ENCODE measurements around the gene SPPL2A. TPM values are rescaled to one million over a fixed set of nuclear protein-coding genes. Genes with fewer than 3 reads are reported as not detected.

Gene SPPL2A
- total RNA-seq, 1 experiment from 2014 or later: 115 TPM

GRCh38 chr15:50791486-50791885 lies 26.0 kb upstream of the SPPL2A start:
- intact Hi-C loops (cut with micrococcal nuclease; ENCODE audit: unreplicated experiment): no loop called here
- no peak overlapping the region for H3K4me3 Mint-ChIP-seq (ENCODE audit: low read depth, unreplicated experiment)
- H3K36me3 Mint-ChIP-seq (ENCODE audit: insufficient read depth, unreplicated experiment): no peaks in the 10 kb centered on the region
- no peaks in the 10 kb centered on the region for H3K27me3 Mint-ChIP-seq (ENCODE audit: unreplicated experiment)
- H3K27ac Mint-ChIP-seq (ENCODE audit: unreplicated experiment): no peak overlapping the region
- peaks cover 2% of the 10 kb centered on the region for H3K9me3 Mint-ChIP-seq (ENCODE audit: low read depth, unreplicated experiment)
- no TSS peak for BruUV-seq (replicated peaks)
- CTCF ChIA-PET: interaction anchor here (0.7 kb wide), 1 partner anchor 26 kb away, joined by 3 read pairs; the partner anchor contains the start of gene SPPL2A
- no peaks in the 10 kb centered on the region for H3K4me1 Mint-ChIP-seq (ENCODE audit: low read depth, unreplicated experiment)
- DNase-seq: no peak
- TF ChIP-seq CTCF (IDR thresholded peaks at IDR 0.05; ENCODE audit: unreplicated experiment): no peak

- H3K4me1 Mint-ChIP-seq (ENCODE audit: low read depth, unreplicated experiment): no peaks in the 10 kb centered on the region
- DNase-seq: no peak
- TF ChIP-seq CTCF (IDR thresholded peaks at IDR 0.05; ENCODE audit: unreplicated experiment): no peak
- BruUV-seq (replicated peaks): no TSS peak
- no peaks in the 10 kb centered on the region for H3K36me3 Mint-ChIP-seq (ENCODE audit: insufficient read depth, unreplicated experiment)
- no peak overlapping the region for H3K4me3 Mint-ChIP-seq (ENCODE audit: low read depth, unreplicated experiment)
- intact Hi-C loops (cut with micrococcal nuclease; ENCODE audit: unreplicated experiment): no loop called here
- H3K9me3 Mint-ChIP-seq (ENCODE audit: low read depth, unreplicated experiment): peaks cover 2% of the 10 kb centered on the region
- no peak overlapping the region for H3K27ac Mint-ChIP-seq (ENCODE audit: unreplicated experiment)
- no peaks in the 10 kb centered on the region for H3K27me3 Mint-ChIP-seq (ENCODE audit: unreplicated experiment)
- CTCF ChIA-PET: no interaction called here
These were observed 25.4 kb upstream of the SPPL2A start for GRCh38 chr15:50790778-50791453.

GRCh38 chr15:50786871-50787270 lies 21.4 kb upstream of the SPPL2A start:
- Mint-ChIP-seq H3K36me3 (ENCODE audit: insufficient read depth, unreplicated experiment) (no peaks in the 10 kb centered on the region), H3K27ac (ENCODE audit: unreplicated experiment) (no peak overlapping the region), H3K4me3 (ENCODE audit: low read depth, unreplicated experiment) (no peak overlapping the region), H3K27me3 (ENCODE audit: unreplicated experiment) (no peaks in the 10 kb centered on the region), H3K9me3 (ENCODE audit: low read depth, unreplicated experiment) (no peaks in the 10 kb centered on the region), H3K4me1 (ENCODE audit: low read depth, unreplicated experiment) (no peaks in the 10 kb centered on the region)
- no peak for DNase-seq
- CTCF ChIA-PET: no interaction called here
- no TSS peak for BruUV-seq (replicated peaks)
- intact Hi-C loops (cut with micrococcal nuclease; ENCODE audit: unreplicated experiment): no loop called here
- TF ChIP-seq CTCF (IDR thresholded peaks at IDR 0.05; ENCODE audit: unreplicated experiment): no peak

- H3K9me3 Mint-ChIP-seq (ENCODE audit: low read depth, unreplicated experiment): no peaks in the 10 kb centered on the region
- no peak overlapping the region for H3K27ac Mint-ChIP-seq (ENCODE audit: unreplicated experiment)
- no peak for DNase-seq
- H3K27me3 Mint-ChIP-seq (ENCODE audit: unreplicated experiment): no peaks in the 10 kb centered on the region
- no TSS peak for BruUV-seq (replicated peaks)
- no peaks in the 10 kb centered on the region for H3K36me3 Mint-ChIP-seq (ENCODE audit: insufficient read depth, unreplicated experiment)
- CTCF ChIA-PET: no interaction called here
- H3K4me1 Mint-ChIP-seq (ENCODE audit: low read depth, unreplicated experiment): no peaks in the 10 kb centered on the region
- intact Hi-C loops (cut with micrococcal nuclease; ENCODE audit: unreplicated experiment): no loop called here
- no peak overlapping the region for H3K4me3 Mint-ChIP-seq (ENCODE audit: low read depth, unreplicated experiment)
- no peak for TF ChIP-seq CTCF (IDR thresholded peaks at IDR 0.05; ENCODE audit: unreplicated experiment)
These were observed 20.9 kb upstream of the SPPL2A start for GRCh38 chr15:50786438-50786837.
